SKM-1 (cell line): ENCODE data around the gene DOCK10.

Experiments
- DNase-seq: peaks from one replicate; lab custom pipeline; 2025; ENCODE audit not compliant: unreplicated experiment; lab: John Stamatoyannopoulos, UW

The DOCK10 gene

GRCh38 chr2:224843141-224843540 lies 199.1 kb downstream of the DOCK10 start:
- no peak for DNase-seq

- no peak for DNase-seq
These were observed 200.4 kb downstream of the DOCK10 start for GRCh38 chr2:224841910-224842309.

GRCh38 chr2:224838335-224838734 lies 203.9 kb downstream of the DOCK10 start:
- no peak for DNase-seq

GRCh38 chr2:224837558-224837957 lies 204.7 kb downstream of the DOCK10 start:
- DNase-seq = no peak

- no peak for DNase-seq
These were observed 205.2 kb downstream of the DOCK10 start for GRCh38 chr2:224837066-224837465.

- DNase-seq = no peak
These were observed 206.0 kb downstream of the DOCK10 start for GRCh38 chr2:224836263-224836662.

- DNase-seq = no peak
These were observed 206.9 kb downstream of the DOCK10 start for GRCh38 chr2:224835405-224835804.

GRCh38 chr2:224833986-224834385 lies 208.3 kb downstream of the DOCK10 start:
- no peak for DNase-seq

- no peak for DNase-seq
These were observed 210.1 kb downstream of the DOCK10 start for GRCh38 chr2:224832207-224832606.

GRCh38 chr2:224831530-224831929 lies 210.7 kb downstream of the DOCK10 start:
- no peak for DNase-seq

GRCh38 chr2:224820283-224820991 lies 221.8 kb downstream of the DOCK10 start:
- no peak for DNase-seq

- no peak for DNase-seq
These were observed 223.2 kb downstream of the DOCK10 start for GRCh38 chr2:224819075-224819474.

- no peak for DNase-seq
These were observed 224.6 kb downstream of the DOCK10 start for GRCh38 chr2:224817676-224818075.

- no peak for DNase-seq
These were observed 225.5 kb downstream of the DOCK10 start for GRCh38 chr2:224816816-224817215.

GRCh38 chr2:224813578-224813977 lies 228.7 kb downstream of the DOCK10 start:
- no peak for DNase-seq

- DNase-seq = no peak
These were observed 234.9 kb downstream of the DOCK10 start for GRCh38 chr2:224807153-224807964.

- DNase-seq = no peak
These were observed 238.3 kb downstream of the DOCK10 start for GRCh38 chr2:224803930-224804329.

GRCh38 chr2:224802407-224802806 lies 239.9 kb downstream of the DOCK10 start:
- DNase-seq = no peak

GRCh38 chr2:224801360-224801759 lies 240.9 kb downstream of the DOCK10 start:
- no peak for DNase-seq

- DNase-seq = no peak
These were observed 242.6 kb downstream of the DOCK10 start for GRCh38 chr2:224799691-224800090.

- DNase-seq = no peak
These were observed 244.1 kb downstream of the DOCK10 start for GRCh38 chr2:224798180-224798579.

- no peak for DNase-seq
These were observed 245.5 kb downstream of the DOCK10 start for GRCh38 chr2:224796695-224797305.
